HS-5 (cell line): ENCODE measurements around the gene ARIH1.
A peak's percentile ranks its signal among the peaks of the same experiment; 100 is the strongest.

Source experiments
- DNase-seq: peaks from one replicate; pipeline ENCODE4 v3.0.0-alpha.2; 2012; ENCODE audit warnings: low read depth

The ARIH1 gene

DNA sequence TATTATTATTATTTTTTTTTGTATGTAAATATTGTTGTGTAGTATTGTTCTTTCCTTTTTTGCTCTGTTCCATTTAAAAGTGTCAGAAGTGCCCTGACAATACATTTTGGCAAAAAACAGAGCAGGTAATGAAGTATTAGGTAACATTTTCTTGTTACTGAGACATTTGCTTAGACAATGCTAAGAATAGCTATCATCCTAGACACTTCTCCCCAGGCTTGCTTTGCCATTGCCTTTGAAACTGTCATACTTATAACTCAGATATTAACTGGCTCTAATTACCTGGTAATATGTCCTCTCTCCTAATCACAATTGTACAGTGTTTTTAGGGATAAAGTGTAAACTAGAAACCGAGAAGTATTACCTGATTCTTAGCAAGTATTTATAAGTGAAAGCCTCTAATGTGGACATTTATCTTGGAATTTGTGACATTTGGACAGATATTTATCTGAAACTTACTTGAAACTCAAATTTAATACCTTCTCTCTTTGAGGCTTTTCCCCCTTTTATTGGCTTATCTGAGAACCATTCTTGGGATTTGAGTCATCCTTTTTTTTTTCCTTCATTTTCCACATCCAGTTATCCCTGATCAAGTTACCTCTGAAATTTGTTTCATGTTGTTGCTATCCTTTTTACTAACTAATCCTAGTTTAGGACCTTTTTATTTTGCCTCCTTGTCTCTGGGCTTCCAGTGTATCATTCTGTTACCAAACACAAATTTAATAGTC, 13.1 kb downstream of the ARIH1 start:
- no peak for DNase-seq

DNA sequence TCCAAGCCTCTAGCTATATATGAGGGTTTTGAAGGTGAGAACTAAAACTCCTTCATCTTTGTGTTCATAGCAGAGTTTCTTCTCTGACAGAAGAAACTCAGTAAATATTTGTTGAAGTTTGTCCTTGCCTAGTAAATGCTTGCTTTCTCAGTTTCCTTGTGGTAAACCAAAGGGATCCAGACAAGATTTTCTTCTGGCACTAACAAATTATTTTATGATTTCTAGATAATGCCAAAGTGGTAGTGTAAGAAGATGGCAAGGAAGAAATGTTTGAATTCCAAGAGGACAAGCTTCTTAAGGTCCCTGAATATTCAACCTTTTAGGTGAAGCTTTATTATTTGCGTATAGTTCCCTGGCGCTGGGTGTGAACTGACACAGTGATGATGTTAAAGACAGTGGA, 14.4 kb downstream of the ARIH1 start:
- DNase-seq, result no peak

DNA sequence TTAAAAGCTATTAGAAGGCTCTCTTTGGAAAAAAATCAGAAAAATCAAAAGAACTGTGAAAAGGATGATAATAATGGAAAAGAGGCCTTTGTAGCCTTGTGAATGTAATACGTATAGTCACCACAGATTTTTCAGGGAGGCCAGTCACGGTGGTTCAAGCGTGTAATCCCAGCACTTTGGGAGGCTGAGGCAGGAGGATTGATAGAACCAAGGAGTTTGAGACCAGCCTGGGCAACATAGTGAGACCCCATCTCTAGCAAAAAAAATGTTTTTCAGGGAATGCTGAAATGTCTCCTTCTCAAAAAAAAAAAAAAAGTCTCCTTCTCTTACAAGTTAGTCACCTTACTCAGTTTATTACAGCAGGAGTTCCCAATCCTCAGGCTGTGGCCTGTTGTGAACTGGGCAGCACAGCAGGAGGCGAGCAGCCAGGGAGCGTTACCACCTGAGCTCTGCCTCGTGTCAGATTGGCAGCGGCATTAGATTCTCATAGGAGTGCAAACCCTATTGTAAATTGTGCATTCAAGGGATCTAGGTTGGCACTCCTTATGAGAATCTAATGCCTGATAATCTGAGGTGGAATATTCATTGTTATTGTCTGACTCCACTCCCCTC, 15.9 kb downstream of the ARIH1 start:
- no peak for DNase-seq

DNA sequence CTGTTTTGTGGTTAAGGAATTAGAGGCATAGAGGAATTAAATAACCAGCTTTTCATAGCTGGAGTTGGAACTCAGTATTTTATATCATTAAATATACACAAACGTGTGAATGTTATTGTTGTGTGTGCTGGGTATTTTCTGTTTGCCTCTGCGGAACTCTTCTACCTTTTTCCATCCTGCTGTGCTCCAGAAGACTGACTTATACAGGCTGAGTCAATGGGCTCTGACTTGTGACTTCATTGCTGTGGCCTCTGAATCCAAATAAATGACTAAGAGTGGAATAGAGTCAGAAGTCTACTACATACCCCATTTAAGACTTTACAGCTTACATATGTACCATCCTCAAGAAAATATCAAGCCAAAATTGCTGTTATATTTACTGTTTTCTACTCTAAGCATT, 17.6 kb downstream of the ARIH1 start:
- peak; percentile 46 for DNase-seq

DNA sequence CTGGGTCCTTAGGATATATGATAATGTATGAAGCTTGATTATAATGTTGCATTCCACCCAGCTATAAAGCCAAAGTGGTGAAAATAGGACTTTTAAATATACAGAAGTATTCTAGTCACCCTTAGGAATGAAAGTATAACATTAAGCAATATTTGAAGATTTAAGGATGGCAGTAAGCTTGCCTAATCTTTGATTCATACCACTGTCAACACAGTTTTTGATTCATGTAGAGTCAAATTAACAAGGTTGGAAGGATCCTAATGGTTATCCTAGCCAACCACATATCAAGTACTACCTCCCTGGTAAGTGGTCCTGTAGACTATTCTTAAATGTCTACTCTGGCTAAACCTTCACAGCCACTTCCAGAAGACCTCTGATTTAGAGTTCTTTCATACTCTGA, 18.6 kb downstream of the ARIH1 start:
- no peak for DNase-seq

DNA sequence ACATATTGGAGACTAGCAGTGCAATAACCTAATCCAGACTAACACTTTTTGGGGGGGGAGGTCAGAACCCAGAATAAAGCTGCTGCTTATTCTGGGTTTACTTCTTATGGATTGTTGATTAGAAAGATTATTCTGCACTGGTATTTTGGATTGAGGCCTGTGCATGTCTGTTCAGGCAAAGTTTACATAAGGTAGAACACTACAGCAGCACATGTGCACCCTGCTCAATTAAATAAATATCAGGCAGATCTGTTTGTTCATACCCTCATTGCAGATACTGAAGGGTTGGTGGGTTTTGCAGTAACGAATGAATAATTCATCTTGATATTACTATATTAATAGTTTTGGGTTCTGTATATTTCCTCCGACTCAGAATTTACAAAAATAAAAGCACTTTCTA, 19.1 kb downstream of the ARIH1 start:
- DNase-seq, result no peak

DNA sequence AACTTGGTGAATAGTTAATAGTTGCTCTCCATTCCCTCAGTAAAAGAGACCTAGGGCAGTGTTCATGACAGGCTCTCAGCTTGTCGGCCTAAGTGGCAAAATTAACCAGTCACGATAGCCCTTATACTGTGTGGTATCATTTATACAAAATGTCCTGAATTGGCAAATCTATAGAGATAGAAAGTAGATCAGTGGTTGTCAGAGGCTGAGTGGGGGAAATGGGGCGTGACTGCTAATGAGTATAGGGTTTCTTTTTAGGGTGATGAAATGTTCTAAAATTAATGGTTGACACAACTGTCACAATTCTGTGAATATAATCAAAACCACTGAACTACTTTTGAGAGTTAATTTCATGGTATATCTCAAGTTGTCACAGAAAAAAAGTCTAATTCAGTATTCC, 20.9 kb downstream of the ARIH1 start:
- no peak for DNase-seq

DNA sequence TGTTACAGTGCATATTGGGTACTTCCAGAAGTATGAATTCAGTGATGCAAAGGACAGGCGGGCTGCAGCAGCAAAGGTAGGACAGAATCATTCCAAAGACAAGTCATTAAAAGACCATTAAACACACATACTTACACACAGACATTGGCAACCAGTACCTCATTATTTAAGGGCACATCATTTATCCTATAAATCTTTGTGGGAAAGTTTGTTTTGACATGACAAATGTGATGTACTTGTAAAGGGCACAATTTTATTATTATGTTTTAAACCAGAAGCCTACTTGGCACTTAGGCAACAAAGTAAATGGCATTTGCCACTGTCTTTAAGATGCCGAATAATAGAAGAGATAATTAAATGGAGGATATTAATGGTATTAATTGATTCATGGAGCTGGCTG, 22.7 kb downstream of the ARIH1 start:
- DNase-seq, result no peak

DNA sequence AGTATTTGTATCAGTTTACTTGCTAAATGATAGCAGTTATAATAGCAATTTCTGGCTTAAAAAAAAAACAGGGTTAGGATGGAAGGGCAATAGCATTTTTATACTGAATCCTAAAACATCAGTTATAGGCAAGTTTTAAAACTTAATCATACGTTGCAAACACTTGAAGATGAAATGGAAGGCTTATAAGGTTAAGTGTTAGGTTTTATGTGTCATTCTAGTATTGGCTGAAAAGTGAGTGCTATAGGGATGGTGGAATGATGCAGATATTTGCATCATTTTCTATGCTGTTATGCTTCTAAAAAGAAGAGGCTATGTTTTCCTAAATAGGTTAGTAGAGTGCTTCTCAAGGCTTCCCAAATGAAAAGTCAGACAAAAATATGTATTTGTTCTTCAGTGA, 23.3 kb downstream of the ARIH1 start:
- no peak for DNase-seq

DNA sequence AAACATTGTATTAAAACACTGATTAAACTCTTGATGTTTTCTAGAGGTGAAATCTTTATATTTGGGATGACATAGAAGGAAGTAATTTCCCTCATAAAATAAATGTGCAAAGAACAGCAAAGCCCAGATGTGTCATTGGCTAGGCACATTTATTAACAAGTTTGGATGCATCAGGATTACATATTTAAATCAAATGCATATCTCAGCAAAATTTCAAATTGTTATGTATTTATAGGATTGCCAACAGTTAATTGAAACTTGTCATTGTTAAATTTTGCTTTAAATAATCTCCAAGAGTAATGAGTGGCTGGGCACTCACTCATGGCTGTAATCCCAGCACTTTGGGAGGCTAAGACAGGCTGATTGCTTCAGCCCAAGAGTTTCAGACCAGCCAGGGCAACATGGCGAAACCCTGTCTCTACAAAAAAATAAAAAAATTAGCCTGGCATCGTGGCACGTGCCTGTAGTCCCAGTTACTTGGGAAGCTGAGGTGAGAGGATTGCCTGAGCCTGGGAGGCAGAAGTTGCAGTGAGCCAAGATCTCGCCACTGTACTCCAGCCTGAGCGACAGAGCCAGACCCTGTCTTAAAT, 28.2 kb downstream of the ARIH1 start:
- DNase-seq, result no peak

- DNase-seq, result no peak
Observed at GRCh38 chr15:72503147-72503546, 29.0 kb downstream of the ARIH1 start.

DNA sequence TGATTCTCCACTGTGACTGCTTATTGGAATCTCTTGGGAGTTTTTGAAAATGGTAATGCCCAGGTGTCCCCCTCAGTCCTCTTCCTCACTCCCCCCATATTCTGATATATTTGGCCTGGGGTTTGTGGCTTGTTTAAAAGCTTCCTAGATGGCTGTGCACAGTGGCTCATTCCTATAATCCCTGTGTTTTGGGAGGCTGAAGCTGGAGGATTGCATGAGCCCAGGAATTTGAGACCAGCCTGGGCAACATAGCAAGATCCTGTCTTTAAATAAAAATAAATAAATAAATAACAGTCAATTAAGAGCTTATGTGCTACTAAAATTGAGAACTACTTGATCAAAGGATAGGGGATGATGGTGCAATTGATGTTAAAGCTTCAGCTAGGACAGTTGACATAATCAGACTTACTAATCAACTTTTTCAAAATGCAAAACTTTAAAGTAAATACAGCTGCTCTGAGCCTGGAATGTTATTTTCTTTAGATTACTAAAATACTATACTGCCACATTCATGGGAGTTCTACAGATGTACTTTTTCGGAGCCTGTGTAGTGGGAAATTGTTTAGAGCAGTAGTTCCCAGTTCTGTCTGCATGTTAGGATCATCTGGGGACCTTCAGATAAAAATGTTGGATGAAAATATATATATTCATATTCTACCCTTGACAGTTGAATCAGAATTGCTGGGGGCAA, 33.4 kb downstream of the ARIH1 start:
- DNase-seq, result no peak

- DNase-seq, result no peak
Observed at GRCh38 chr15:72509484-72509883, 35.4 kb downstream of the ARIH1 start.

DNA sequence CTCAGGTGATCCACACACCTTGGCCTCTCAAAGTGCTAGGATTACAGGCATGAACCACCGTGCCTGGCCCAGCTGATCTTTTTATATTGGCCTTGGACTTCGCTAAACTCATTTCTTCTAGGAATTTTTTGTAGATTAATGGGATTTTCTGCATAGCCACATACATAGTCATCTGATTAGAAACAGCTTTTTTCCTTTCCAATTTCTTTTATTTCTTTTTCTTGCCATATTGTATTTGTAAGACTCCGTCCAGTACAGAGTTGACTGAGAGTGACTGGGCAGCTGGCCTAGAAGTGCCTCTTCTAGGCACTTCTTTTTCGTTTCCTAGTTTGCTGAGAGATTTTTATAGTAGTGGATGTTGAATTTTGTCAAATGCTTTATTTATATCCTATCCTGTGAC, 37.4 kb downstream of the ARIH1 start:
- peak; percentile 19 for DNase-seq

GRCh38 chr15:72515591-72516389, 41.7 kb downstream of the ARIH1 start:
- DNase-seq, result no peak

DNA sequence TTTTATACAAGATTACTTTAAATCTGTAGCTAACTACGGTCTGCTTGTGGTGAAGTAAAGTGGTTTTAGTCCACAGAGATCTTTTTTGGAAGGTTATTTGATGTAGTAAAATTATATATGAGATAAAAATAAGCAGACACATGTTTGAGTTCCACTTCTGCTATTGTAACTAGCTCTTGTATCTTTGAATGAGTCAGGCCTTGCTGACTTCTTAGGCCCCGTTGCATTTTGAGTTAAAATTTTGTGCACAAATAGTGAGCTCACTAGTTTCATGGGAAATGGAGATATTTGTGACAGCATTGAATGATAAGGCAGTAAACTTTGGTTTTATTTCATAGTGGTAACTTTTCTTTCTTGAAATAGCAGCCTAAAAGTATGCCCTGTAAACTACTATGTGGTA, 42.6 kb downstream of the ARIH1 start:
- DNase-seq, result no peak

DNA sequence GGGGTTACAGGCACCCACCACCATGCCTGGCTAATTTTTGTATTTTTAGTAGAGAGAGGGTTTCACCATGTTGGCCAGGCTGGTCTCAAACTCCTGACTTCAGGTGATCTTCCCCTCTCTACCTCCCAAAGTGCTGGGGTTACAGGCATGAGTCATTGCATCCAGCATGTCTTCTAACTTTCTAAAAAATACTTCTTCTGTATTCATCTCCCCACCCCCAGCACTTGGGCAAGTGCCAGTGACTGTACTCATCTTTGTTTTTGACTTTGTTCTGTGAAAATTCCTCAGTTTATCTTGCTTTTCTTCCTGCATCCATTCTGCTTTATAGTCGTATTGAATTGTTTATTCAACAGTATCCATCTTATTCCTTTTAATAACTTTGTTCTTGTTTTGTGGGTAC, 47.6 kb downstream of the ARIH1 start:
- DNase-seq, result no peak

DNA sequence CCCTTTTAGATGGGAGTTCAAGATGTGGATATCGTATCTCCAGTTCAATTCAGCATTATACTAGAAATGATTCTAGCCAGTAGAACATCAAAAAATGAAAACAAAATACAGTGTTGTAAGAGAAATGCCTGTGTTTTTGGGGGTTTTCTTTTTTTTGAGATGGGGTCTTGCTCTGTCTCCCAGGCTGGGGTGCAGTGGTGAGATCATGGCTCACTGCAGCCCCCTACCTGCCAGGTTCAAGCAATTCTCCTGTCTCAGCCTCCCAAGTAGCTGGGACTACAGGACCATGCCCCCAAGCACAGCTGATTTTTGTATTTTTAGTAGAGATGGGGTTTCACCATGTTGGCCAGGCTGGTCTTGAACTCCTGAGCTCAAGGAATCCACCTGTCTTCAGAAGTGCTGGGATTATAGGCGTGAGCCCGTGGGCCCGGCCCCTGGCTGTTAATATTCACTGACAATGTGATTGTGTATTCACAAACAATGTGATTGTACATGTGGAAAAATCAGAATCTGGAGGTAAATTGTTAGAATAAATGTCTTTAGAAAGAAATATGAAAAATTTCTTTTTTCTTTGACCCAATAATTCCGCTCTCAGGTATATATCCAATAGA, 59.0 kb downstream of the ARIH1 start:
- no peak for DNase-seq

GRCh38 chr15:72534523-72534922, 60.4 kb downstream of the ARIH1 start:
- DNase-seq, result no peak

DNA sequence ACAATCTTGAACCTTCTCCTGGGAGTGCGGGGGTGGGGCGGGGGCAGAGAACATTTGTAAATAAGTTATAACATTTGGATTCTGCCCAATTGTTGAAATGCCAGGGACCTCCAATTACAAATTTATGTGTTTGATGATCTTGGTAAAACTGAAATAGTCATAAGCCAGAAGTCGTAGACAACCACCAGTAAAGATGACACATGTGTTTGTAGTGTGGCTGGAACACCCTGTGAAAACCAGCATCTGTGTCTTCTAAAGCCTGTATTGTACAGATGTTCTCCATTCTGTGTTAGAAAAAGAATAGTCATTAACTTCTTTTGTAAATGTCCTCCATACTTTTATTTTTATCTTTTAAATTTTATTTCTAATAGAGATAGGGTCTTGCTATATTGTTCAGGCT, 61.8 kb downstream of the ARIH1 start:
- DNase-seq, result no peak

DNA sequence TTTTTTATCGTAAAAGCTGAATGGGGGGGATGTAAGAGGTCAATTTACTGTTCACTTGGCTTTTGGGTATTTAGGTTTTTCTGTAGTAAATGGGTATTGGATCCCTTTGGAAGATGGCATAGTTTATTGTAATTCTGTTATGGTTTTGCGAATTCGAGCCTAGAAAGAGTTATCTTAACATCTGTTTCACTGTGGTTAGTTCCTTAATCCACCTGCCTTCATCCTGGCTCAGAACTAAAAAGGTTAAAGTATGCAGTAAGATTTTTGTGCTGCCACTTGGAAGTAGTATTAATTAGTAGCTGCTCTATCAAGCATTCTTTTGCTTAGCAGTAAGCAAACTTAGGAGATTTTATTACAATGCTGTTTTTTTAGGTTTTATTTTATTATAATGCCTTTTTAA, 62.4 kb downstream of the ARIH1 start:
- no peak for DNase-seq

- no peak for DNase-seq
Observed at GRCh38 chr15:72538931-72539330, 64.8 kb downstream of the ARIH1 start.
